IMR-90 (cell line): ENCODE measurements around the gene LRRC10. TPM values are rescaled to one million over a fixed set of nuclear protein-coding genes. Genes with fewer than 3 reads are reported as not detected.

Experiments used
- ATAC-seq: fragments of 200-7000 bp; cut with Tn5 transposase; 2 replicates; pipeline ENCODE4 v1.9.1; 2020; ENCODE audit warnings: low read depth, mild to moderate bottlenecking, moderate library complexity
- BruUV-seq: library from RNA; stranded (reverse); fragments of 400-500 nt; replicated peaks from 2 replicates; lab custom pipeline; 2021; lab: Mats Ljungman, UMichigan
- CTCF ChIA-PET: fragments of 300-600 bp; formaldehyde crosslinking; extraction: SDS; loops from one replicate; lab custom pipeline; 2021; ENCODE audit warnings: antibody characterized with exemption; lab: Yijun Ruan, JAX
- POLR2A ChIA-PET: fragments of 300-600 bp; sonication (Branson Sonifier 250); formaldehyde crosslinking; loops from one replicate; lab custom pipeline; 2022; ENCODE audit warnings: antibody characterized with exemption; ENCODE audit not compliant: unreplicated experiment; lab: Charles Lee
- DNase-seq: peaks from one replicate; pipeline ENCODE4 v3.0.0; 2013
- H2AFZ ChIP-seq: replicated peaks from 2 replicates; pipeline ENCODE3; 2013; ENCODE audit warnings: low read length, mild to moderate bottlenecking; ENCODE audit not compliant: poor library complexity
- H2AK5ac ChIP-seq: 2 replicates; pipeline ENCODE4 v1.6.1; 2013; ENCODE audit warnings: low read depth, low read length, inconsistent platforms
- H2AK9ac ChIP-seq: replicated peaks from 2 replicates; pipeline ENCODE3; 2013; ENCODE audit warnings: mild to moderate bottlenecking, low read depth, low read length, moderate library complexity; ENCODE audit not compliant: poor library complexity
- H2BK120ac ChIP-seq: 2 replicates; pipeline ENCODE4 v1.6.1; 2013; ENCODE audit warnings: low read depth, low read length, inconsistent platforms
- H2BK15ac ChIP-seq: 3 replicates; pipeline ENCODE4 v1.6.1; 2013; ENCODE audit warnings: low read depth, low read length, inconsistent platforms
- H2BK20ac ChIP-seq: 2 replicates; pipeline ENCODE4 v1.6.1; 2013; ENCODE audit warnings: low read depth, mild to moderate bottlenecking, inconsistent platforms, low read length, moderate library complexity
- H2BK5ac ChIP-seq: 2 replicates; pipeline ENCODE4 v1.6.1; 2013; ENCODE audit warnings: mild to moderate bottlenecking, low read depth, low read length, inconsistent platforms; ENCODE audit not compliant: poor library complexity, severe bottlenecking
- H3K14ac ChIP-seq: replicated peaks from 2 replicates; pipeline ENCODE4 v1.6.1; 2013; ENCODE audit warnings: low read depth, low read length, inconsistent platforms
- H3K18ac ChIP-seq: 2 replicates; pipeline ENCODE4 v1.6.1; 2013; ENCODE audit warnings: low read depth, low read length, control low read depth
- H3K23ac ChIP-seq: 2 replicates; pipeline ENCODE4 v1.6.1; 2013; ENCODE audit warnings: low read depth, low read length, inconsistent platforms
- H3K27ac ChIP-seq: 2 replicates; pipeline ENCODE4 v1.5.1; 2013; ENCODE audit warnings: mild to moderate bottlenecking, control low read depth, low read length; ENCODE audit not compliant: insufficient read depth
- H3K27me3 ChIP-seq: 2 replicates; pipeline ENCODE4 v1.6.1; 2013; ENCODE audit warnings: low read length; ENCODE audit not compliant: control insufficient read depth, insufficient read depth
- H3K36me3 ChIP-seq: 2 replicates; pipeline ENCODE4 v1.6.1; 2013; ENCODE audit warnings: low read length, mixed read lengths; ENCODE audit not compliant: control insufficient read depth, insufficient read depth
- H3K4ac ChIP-seq: 2 replicates; pipeline ENCODE4 v1.6.1; 2013; ENCODE audit warnings: low read depth, low read length, inconsistent platforms
- H3K4me1 ChIP-seq: 2 replicates; pipeline ENCODE4 v1.6.1; 2013; ENCODE audit warnings: low read length, mixed read lengths; ENCODE audit not compliant: control insufficient read depth, insufficient read depth
- H3K4me2 ChIP-seq: 2 replicates; pipeline ENCODE4 v1.6.1; 2013; ENCODE audit warnings: low read depth, mild to moderate bottlenecking, control low read depth, low read length, moderate library complexity
- H3K4me3 ChIP-seq: 2 replicates; pipeline ENCODE4 v1.5.1; 2013; ENCODE audit warnings: low read depth, mild to moderate bottlenecking, control low read depth, low read length, moderate library complexity; ENCODE audit not compliant: insufficient read depth
- H3K56ac ChIP-seq: 2 replicates; pipeline ENCODE4 v1.6.1; 2013; ENCODE audit warnings: low read length, inconsistent platforms; ENCODE audit not compliant: insufficient read depth; ENCODE audit errors: extremely low read depth
- H3K79me1 ChIP-seq, 2 experiments: 2 replicates each; pipeline ENCODE4 v1.6.1; 2013; ENCODE audit warnings: low read length in 2 of 2, inconsistent platforms in 1 of 2, low read depth in 1 of 2
- H3K9ac ChIP-seq: 2 replicates; pipeline ENCODE4 v1.6.1; 2013; ENCODE audit warnings: low read depth, low read length, control low read depth
- H3K9me1 ChIP-seq: 2 replicates; pipeline ENCODE4 v1.6.1; 2013; ENCODE audit warnings: low read length, inconsistent platforms; ENCODE audit not compliant: insufficient read depth
- H3K9me3 ChIP-seq: 2 replicates; pipeline ENCODE4 v1.6.1; 2013; ENCODE audit warnings: low read length; ENCODE audit not compliant: control insufficient read depth, insufficient read depth
- H4K20me1 ChIP-seq: 2 replicates; pipeline ENCODE4 v1.6.1; 2013; ENCODE audit warnings: low read length, inconsistent platforms; ENCODE audit not compliant: insufficient read depth
- H4K5ac ChIP-seq: 2 replicates; pipeline ENCODE4 v1.6.1; 2013; ENCODE audit warnings: mild to moderate bottlenecking, low read depth, low read length, control low read depth
- H4K8ac ChIP-seq, 2 experiments: 2 replicates each; pipeline ENCODE4 v1.6.1; 2013; ENCODE audit warnings: low read depth in 2 of 2, low read length in 2 of 2, control low read depth in 1 of 2, inconsistent platforms in 1 of 2
- H4K91ac ChIP-seq: 2 replicates; pipeline ENCODE4 v1.6.1; 2013; ENCODE audit warnings: low read depth, low read length, inconsistent platforms; ENCODE audit not compliant: insufficient read depth
- BHLHE40 ChIP-seq: fragments of 150-350 bp; IDR thresholded peaks from 2 replicates; pipeline ENCODE4 v1.6.1; 2016; ENCODE audit warnings: mild to moderate bottlenecking, low read depth, low read length
- WGBS, 2 experiments: methylation state at CpG; one replicate each; pipeline versions ENCODE4 v1.1.5 to v1.1.7; 2013; ENCODE audit warnings: missing lambda C conversion rate in 2 of 2; ENCODE audit not compliant: insufficient read length in 1 of 2; ENCODE audit errors: extremely low coverage in 2 of 2; 5-methylcytosine and 5-hydroxymethylcytosine counted together
- dilution Hi-C: fragments of 300-500 bp; cut with HindIII; formaldehyde crosslinking; loops from one replicate; pipeline ENCODE4 v1.14.3; 2018; ENCODE audit warnings: low sequenced_read_pairs; ENCODE audit not compliant: unreplicated experiment
- in situ Hi-C: fragments of 300-500 bp; cut with MboI; formaldehyde crosslinking; loops from 3 replicates; pipeline ENCODE4 v1.14.3; 2019; ENCODE audit warnings: low sequenced_read_pairs, inconsistent platforms, mixed read lengths
- intact Hi-C: fragments of 100-400 bp; cut with micrococcal nuclease; formaldehyde crosslinking; loops from 2 replicates; pipeline ENCODE4 v1.10.0; 2022
- polyA plus RNA-seq, 3 experiments: library from polyadenylated mRNA; depleted of rRNA; stranded (reverse); fragments of >200 nt; gene quantifications; 2 replicates each; pipeline ENCODE4 v1.2.3, GENCODE V29; 2012; ENCODE audit warnings: low replicate concordance in 1 of 3
- total RNA-seq: library from RNA; depleted of rRNA; stranded (reverse); fragments of >200 nt; gene quantifications from 2 replicates; pipeline ENCODE4 v1.2.3, GENCODE V29; 2012
- TF ChIP-seq, protein P1 (sequence below): fragments of 150-350 bp; IDR thresholded peaks from 2 replicates; pipeline ENCODE4 v1.6.1; 2016; ENCODE audit warnings: low read depth, mild to moderate bottlenecking, low read length, moderate library complexity, borderline replicate concordance
- TF ChIP-seq, protein P2 (sequence below): conservative IDR thresholded peaks from 2 replicates; pipeline ENCODE4 v1.5.1; 2012; ENCODE audit warnings: mild to moderate bottlenecking, low read depth, low read length, improper control_type of control experiment
- TF ChIP-seq, protein P3 (sequence below): fragments of 150-350 bp; IDR thresholded peaks from 2 replicates; pipeline ENCODE4 v1.6.1; 2017; ENCODE audit warnings: mild to moderate bottlenecking, antibody characterized with exemption, low read length, low read depth

Gene LRRC10
- total and polyA plus RNA-seq, 2 of the 4 experiments (the other 2 are of a cell fraction) = not detected

DNA sequence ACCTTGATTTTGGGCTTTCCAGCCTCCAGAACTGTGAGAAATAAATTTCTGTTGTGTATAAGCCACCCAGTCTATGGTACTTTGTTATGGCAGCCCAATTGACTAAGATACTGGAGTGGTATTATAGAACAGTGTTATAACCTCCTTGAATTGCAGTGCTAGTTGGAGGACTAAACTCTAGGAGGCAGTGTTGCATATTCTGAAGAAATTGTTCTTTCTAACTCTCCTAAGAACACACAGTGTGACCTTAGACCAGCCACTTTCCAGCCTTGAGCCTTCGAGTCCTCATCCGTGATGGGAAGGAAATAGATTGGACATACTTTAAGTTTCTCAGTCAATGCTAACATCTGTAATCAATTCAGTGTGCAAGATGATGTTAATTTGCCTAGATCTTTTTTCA, 22.4 kb upstream of the LRRC10 start:
- 0 out of 2 replicates have a peak, but pooled peaks have one; percentile 32 for ATAC-seq
- intact Hi-C loops = no loop called here

More for the DNA sequence above, 22.4 kb upstream of the LRRC10 start:
- no peak for DNase-seq
- Histone ChIP-seq H2BK120ac (no peak overlapping the region), H4K91ac (no peak overlapping the region), H3K4me2 (no peak overlapping the region), H2AK5ac (no peak overlapping the region), H3K27me3 (peaks cover 4% of the 10 kb centered on the region; the same call in 1 of the 2 replicates), H2BK15ac (no peak overlapping the region), H2AK9ac (no peak overlapping the region), H3K9me3 (no peaks in the 10 kb centered on the region), H3K9ac (no peak overlapping the region), H3K23ac (no peak overlapping the region), H3K4me3 (no peak overlapping the region), H3K4me1 (no peaks in the 10 kb centered on the region), H3K18ac (no peak overlapping the region), H4K5ac (no peak overlapping the region), H3K36me3 (no peaks in the 10 kb centered on the region), H3K9me1 (no peaks in the 10 kb centered on the region), H3K27ac (no peak overlapping the region), H2AFZ (no peak overlapping the region), H4K8ac (no peak overlapping the region), H3K79me1 (no peaks in the 10 kb centered on the region), H2BK5ac (no peak overlapping the region), H4K20me1 (no peaks in the 10 kb centered on the region), H3K14ac (no peak overlapping the region), H2BK20ac (no peak overlapping the region), H3K56ac (no peak overlapping the region), H3K4ac (no peak overlapping the region)
- ChIA-PET POLR2A (no interaction called here), CTCF (no interaction called here)
- no CpG with 5 or more reads among the region's 2 CpGs for WGBS, 2 experiments
- no TSS peak for BruUV-seq
- in situ Hi-C loops (no loop called here), dilution Hi-C loops (no loop called here)
- TF ChIP-seq, protein P1, sequence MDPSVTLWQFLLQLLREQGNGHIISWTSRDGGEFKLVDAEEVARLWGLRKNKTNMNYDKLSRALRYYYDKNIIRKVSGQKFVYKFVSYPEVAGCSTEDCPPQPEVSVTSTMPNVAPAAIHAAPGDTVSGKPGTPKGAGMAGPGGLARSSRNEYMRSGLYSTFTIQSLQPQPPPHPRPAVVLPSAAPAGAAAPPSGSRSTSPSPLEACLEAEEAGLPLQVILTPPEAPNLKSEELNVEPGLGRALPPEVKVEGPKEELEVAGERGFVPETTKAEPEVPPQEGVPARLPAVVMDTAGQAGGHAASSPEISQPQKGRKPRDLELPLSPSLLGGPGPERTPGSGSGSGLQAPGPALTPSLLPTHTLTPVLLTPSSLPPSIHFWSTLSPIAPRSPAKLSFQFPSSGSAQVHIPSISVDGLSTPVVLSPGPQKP = no peak
- TF ChIP-seq, protein P2, sequence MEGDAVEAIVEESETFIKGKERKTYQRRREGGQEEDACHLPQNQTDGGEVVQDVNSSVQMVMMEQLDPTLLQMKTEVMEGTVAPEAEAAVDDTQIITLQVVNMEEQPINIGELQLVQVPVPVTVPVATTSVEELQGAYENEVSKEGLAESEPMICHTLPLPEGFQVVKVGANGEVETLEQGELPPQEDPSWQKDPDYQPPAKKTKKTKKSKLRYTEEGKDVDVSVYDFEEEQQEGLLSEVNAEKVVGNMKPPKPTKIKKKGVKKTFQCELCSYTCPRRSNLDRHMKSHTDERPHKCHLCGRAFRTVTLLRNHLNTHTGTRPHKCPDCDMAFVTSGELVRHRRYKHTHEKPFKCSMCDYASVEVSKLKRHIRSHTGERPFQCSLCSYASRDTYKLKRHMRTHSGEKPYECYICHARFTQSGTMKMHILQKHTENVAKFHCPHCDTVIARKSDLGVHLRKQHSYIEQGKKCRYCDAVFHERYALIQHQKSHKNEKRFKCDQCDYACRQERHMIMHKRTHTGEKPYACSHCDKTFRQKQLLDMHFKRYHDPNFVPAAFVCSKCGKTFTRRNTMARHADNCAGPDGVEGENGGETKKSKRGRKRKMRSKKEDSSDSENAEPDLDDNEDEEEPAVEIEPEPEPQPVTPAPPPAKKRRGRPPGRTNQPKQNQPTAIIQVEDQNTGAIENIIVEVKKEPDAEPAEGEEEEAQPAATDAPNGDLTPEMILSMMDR = 0 out of 2 replicates have a peak, but pooled peaks have one; percentile 17
- TF ChIP-seq BHLHE40 = no peak
- TF ChIP-seq, protein P3, sequence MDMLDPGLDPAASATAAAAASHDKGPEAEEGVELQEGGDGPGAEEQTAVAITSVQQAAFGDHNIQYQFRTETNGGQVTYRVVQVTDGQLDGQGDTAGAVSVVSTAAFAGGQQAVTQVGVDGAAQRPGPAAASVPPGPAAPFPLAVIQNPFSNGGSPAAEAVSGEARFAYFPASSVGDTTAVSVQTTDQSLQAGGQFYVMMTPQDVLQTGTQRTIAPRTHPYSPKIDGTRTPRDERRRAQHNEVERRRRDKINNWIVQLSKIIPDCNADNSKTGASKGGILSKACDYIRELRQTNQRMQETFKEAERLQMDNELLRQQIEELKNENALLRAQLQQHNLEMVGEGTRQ = no peak
